GM23248 (cell line): ENCODE measurements around the gene HMGXB3.

ENCODE experiments used
- EZH2 ChIP-seq: fragments of 200-600 bp; sonication (generic); IDR thresholded peaks from 2 replicates; pipeline ENCODE4 v1.6.1; 2018; ENCODE audit warnings: antibody characterized with exemption, mild to moderate bottlenecking; ENCODE audit not compliant: insufficient read depth, poor library complexity, severe bottlenecking
- EZH2phosphoT487 ChIP-seq: fragments of 200-600 bp; sonication (generic); IDR thresholded peaks from 2 replicates; pipeline ENCODE4 v1.6.1; 2018; ENCODE audit warnings: antibody characterized with exemption, moderate library complexity, mild to moderate bottlenecking, low read depth; ENCODE audit not compliant: insufficient read depth

GRCh38 chr5:150085191-150085912 lies 84.8 kb downstream of the HMGXB3 start:
- TF ChIP-seq EZH2phosphoT487 (no peak), EZH2 (no peak)
